Activated CD8-positive, alpha-beta memory T cell treated with anti-CD3 and anti-CD28 coated beads, Interleukin-2, amount 50 U/mL, for 24 hours (primary cell): ENCODE results near the gene PLEKHA6.
"Not testable (repeated sequence)": the region's sequence is repeated elsewhere in the genome, so short reads cannot be mapped to it uniquely, and the experiment has no call there.

Experiments used
- DNase-seq: peaks from one replicate; pipeline ENCODE4 v3.0.0-alpha.2; 2020; ENCODE audit errors: extremely low read depth

PLEKHA6 gene

GRCh38 chr1:204242920-204243319 is 116.8 kb downstream of the PLEKHA6 start:
- no peak for DNase-seq

GRCh38 chr1:204241914-204242313 is 117.8 kb downstream of the PLEKHA6 start:
- no peak for DNase-seq

- no peak for DNase-seq
Observed at GRCh38 chr1:204241050-204241449, 118.7 kb downstream of the PLEKHA6 start.

DNA sequence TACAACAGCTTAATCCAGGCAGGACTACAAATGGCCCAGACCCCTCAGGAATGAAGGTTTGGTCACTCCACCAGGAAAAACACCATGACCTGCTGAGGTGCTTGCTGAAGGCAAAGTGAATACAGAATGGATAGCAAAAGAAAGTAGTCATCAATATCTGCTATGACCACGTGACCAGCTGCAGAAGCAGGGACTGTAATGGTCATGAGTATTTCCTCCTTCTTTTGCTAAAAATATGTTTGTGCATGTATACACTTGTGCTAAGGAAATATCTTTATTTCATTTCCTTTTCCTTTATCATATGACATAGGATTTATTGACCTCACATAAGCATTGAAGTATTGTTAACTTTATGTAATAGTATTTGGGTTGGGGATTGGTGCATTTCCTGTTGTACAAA is 119.5 kb downstream of the PLEKHA6 start:
- DNase-seq = no peak

GRCh38 chr1:204239401-204239800 is 120.3 kb downstream of the PLEKHA6 start:
- DNase-seq = not testable (repeated sequence)

DNA sequence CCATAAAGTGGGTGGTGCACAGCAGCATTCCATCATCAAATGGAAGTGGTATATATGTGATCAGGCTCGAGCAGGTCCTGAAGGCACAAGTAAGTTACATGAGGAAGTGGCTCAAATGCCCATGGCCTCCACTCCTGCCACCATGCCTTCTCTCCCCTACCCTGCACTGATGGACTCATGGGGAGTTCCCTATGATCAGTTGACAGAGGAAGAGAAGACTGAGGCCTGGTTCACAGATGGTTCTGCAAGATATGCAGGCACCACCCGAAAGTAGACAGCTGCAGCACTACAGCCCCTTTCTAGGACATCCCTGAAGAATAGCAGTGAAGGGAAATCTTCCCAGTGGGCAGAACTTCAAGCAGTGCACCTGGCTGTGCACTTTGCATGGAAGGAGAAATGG is 121.2 kb downstream of the PLEKHA6 start:
- DNase-seq = not testable (repeated sequence)

- DNase-seq = not testable (repeated sequence)
Observed at GRCh38 chr1:204237515-204237914, 122.2 kb downstream of the PLEKHA6 start.

DNA sequence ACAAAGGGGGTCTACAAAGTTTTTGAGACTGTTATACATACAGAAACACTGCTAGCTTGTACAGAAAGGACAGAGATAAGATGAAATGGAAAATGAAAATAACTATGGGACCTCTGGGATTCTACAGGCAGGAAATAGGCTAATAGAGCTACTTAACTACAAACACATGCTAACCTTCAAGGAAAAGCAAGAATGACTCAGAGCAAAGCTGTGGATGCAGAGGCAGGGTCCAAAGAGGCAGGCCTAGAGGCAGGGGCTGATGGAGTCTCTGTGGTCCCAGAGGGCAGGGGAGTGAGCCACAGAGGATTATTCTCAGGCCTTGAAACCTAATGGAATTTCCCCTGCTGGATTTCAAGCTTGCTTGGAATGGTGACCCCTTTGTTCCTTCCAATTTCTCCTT is 127.2 kb downstream of the PLEKHA6 start:
- no peak for DNase-seq

DNA sequence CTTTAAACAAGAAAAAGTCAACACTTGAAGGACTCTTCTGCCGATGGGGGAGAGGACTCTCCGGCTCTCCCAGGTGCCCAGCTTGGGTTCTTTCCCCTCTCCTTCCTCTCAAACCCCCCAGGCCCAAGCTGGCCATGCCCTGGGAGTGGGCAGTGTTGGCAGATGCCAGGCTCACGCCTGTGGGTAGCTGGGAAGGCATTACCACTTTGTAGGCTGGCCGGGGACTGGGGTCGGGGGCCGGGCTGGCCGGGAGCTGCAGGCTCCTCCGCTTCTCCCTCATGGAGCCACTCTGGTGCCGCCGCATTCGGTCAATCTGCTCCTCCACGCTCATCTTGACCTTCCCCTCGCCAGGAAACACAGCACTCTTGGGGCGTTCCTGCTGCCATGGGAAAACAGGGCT is 129.5 kb downstream of the PLEKHA6 start:
- no peak for DNase-seq

GRCh38 chr1:204228896-204229295 is 130.8 kb downstream of the PLEKHA6 start:
- no peak for DNase-seq

DNA sequence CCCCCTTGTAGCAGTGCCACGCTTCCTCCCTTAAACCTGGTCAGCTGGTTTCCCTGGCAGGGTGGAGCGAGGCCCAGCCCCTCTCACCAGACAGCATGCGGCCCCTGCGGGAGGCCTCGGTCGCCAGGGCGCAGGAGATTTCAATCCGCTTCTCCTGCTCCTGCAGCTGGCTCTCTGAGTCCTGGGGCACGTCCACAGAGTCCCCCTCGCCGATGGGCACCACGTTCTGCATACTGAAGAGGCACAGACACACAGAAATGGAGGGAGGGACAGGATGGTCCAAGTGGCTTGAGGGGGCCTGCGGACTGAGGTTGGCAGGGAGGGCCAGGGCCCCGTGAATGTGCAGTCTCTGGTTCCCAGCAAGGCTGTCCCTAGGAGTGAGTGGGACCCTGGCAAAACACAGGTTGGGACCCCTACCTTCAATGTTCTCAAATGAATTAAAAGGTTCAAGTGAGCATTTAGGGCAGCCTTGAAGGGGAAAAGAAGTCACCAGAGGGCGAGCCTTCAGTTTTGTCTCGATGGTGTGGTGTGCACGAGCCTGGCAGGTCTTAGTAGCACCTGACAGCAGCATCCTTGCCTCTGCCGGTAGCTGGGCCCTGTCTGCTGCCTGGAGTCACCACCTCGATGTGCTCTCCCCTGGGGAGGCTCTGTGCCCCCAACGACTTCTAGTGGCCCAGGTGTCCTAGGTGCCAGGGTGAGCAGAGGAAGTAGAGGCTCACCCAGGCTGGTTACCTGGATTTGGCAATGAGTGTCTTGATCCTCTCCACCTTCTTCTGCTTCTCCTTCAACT is 131.5 kb downstream of the PLEKHA6 start:
- DNase-seq = no peak

GRCh38 chr1:204227351-204227750 is 132.4 kb downstream of the PLEKHA6 start:
- no peak for DNase-seq

DNA sequence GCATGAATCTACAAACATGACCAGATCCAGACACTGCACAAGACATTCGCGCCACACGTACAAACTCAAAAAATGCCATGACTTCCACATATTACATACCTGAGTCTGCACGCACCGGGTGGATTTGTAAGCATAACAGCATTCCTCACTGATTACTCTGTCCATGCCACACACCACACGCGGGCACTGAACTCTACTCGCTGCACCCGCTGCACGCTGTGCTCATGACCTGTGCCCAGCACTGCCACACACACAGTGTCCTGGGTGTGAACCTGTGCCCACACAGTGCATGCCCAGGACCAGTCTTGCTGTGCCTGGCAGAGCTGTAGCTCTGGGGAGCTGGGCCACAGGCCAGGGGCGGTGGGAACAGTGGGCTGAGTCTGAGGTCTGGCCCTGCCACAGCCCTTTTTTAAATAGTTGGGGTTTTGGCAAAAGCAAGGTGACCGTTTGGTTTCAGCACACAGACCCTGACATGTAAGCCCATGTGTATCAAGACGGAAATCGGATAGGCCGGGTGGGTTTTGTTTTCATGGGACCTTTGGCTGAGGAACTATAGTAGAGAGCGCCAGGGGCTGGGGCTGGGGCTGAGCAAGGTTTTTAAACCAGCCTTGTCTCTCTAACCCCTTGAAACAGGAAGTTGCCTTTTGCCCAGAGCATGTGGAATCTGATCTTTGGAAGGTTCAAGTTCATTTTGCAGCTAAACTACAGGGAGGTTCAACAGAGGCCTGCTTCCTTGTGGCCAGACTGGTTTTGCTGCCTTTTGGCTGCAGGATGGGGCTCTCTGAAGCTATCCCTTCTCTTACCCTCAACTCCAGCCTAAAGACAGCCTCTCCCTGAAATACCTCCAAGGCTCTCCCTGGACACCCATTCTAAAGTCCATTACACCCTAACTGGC is 133.6 kb downstream of the PLEKHA6 start:
- DNase-seq = no peak

GRCh38 chr1:204224655-204225054 is 135.1 kb downstream of the PLEKHA6 start:
- DNase-seq = no peak

GRCh38 chr1:204223129-204223860 is 136.4 kb downstream of the PLEKHA6 start:
- DNase-seq = no peak

- no peak for DNase-seq
Observed at GRCh38 chr1:204222764-204223055, 137.0 kb downstream of the PLEKHA6 start.

DNA sequence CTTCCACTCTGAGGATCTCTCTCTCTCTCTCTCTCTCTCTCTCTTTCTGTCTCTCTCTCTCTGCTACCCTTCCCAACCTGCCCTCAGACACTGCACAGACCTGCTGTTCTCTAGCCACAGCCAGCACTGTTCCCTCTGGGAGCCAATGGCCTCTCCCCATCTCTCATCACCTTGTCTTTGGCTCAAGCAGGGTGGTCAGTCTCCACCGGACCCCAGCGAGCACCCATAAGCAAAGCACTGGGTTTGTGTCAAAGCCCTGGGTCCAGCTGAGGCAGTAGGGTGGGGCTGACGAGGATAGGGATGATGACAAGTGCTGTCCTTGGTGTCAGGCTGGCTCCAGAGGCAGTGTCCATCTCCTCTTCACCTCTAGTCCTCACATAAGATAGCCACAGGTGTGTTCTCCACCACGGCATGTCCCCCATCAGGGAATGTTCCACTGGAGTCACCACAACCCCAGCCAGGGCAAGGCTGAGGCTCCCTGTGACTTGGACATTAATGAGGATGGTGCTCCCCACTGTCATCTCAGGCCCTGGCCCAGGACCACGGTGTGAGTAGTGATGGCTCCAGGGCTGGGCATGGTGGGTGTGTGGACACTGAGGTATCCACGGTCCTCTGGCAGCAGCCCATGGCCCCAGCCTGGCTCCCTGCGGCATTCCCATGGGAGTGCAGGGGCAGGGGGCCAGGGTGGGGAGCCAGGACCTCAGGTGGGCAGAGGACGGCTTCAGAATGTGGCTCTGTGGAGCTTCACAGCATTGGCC is 137.5 kb downstream of the PLEKHA6 start:
- no peak for DNase-seq

- DNase-seq = no peak
Observed at GRCh38 chr1:204221271-204221670, 138.5 kb downstream of the PLEKHA6 start.

- DNase-seq = no peak
Observed at GRCh38 chr1:204219971-204220616, 139.6 kb downstream of the PLEKHA6 start.

- no peak for DNase-seq
Observed at GRCh38 chr1:204218552-204218951, 141.2 kb downstream of the PLEKHA6 start.

DNA sequence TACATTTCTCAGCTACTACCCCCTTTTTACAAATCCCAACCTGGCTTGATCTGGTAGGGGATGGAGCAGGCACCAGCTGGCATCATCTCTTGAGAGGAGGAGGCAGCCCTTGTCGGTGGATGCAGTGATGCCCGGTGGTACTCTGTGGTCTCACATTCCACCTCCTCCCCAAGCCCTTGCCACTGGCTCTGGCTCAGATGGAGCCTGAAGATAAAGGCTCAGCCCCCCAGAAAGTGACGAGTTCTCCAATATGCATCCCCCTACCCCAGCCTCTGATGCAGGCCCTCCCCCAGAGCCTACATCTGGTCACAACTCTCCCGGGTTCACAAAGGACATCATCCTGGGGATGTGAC is 142.1 kb downstream of the PLEKHA6 start:
- no peak for DNase-seq
